GM12878 (cell line): ENCODE data around the gene DBN1. TPM values are rescaled to one million over a fixed set of nuclear protein-coding genes. Genes with fewer than 3 reads are reported as not detected.

ENCODE experiments used
- BACH1 ChIP-seq: fragments of 450-650 bp; IDR thresholded peaks from 2 replicates; pipeline ENCODE4 v1.6.1; 2017; ENCODE audit warnings: mild to moderate bottlenecking, borderline replicate concordance
- CBX5 ChIP-seq: sonication (generic); IDR thresholded peaks from 2 replicates; pipeline ENCODE4 v1.6.1; 2016; ENCODE audit warnings: low read depth, moderate library complexity, mild to moderate bottlenecking, inconsistent platforms
- CEBPZ ChIP-seq: fragments of 150-350 bp; IDR thresholded peaks from 2 replicates; pipeline ENCODE4 v1.6.1; 2016; ENCODE audit warnings: low read depth, low read length
- CREB1 ChIP-seq: IDR thresholded peaks from 2 replicates; pipeline ENCODE4 v1.6.1; 2012; ENCODE audit warnings: low read depth, mild to moderate bottlenecking, inconsistent platforms
- CUX1 ChIP-seq: IDR thresholded peaks from 2 replicates; pipeline ENCODE4 v1.6.1; 2012; ENCODE audit warnings: improper control_type of control experiment, low read depth, low read length; ENCODE audit not compliant: insufficient replicate concordance
- E2F8 ChIP-seq: fragments of 450-650 bp; IDR thresholded peaks from 2 replicates; pipeline ENCODE4 v1.6.1; 2018; ENCODE audit warnings: mild to moderate bottlenecking, low read depth, moderate library complexity; ENCODE audit not compliant: partially characterized antibody
- KAT2A ChIP-seq: conservative IDR thresholded peaks from 2 replicates; pipeline ENCODE4 v1.6.1; 2011; ENCODE audit warnings: low read depth, low read length; ENCODE audit not compliant: control insufficient read depth
- POLR2AphosphoS2 ChIP-seq: IDR thresholded peaks from 2 replicates; pipeline ENCODE4 v1.6.1; 2011; ENCODE audit warnings: low read depth, mild to moderate bottlenecking, low read length, improper control_type of control experiment, moderate library complexity
- SMC3 ChIP-seq: IDR thresholded peaks from 2 replicates; pipeline ENCODE4 v1.6.1; 2011; ENCODE audit warnings: low read length, improper control_type of control experiment, borderline replicate concordance
- SUPT20H ChIP-seq: IDR thresholded peaks from 2 replicates; pipeline ENCODE4 v1.6.1; 2011; ENCODE audit warnings: low read depth, mild to moderate bottlenecking, low read length, moderate library complexity, borderline replicate concordance; ENCODE audit not compliant: control insufficient read depth
- ZBTB33 ChIP-seq: fragments of 450-650 bp; IDR thresholded peaks from 2 replicates; pipeline ENCODE4 v1.6.1; 2017; ENCODE audit warnings: mild to moderate bottlenecking
- ZNF207 ChIP-seq: fragments of 450-650 bp; IDR thresholded peaks from 2 replicates; pipeline ENCODE4 v1.6.1; 2014; ENCODE audit warnings: antibody characterized with exemption, mild to moderate bottlenecking, borderline replicate concordance
- ZNF217 ChIP-seq: fragments of 450-650 bp; IDR thresholded peaks from 2 replicates; pipeline ENCODE4 v1.6.1; 2017; ENCODE audit warnings: antibody characterized with exemption, mild to moderate bottlenecking
- ZNF274 ChIP-seq: IDR thresholded peaks from one replicate; pipeline ENCODE4 v1.8.0; 2011; ENCODE audit not compliant: insufficient read length, insufficient read depth
- polyA plus RNA-seq, 11 experiments: library from polyadenylated mRNA; depleted of rRNA in 4 of 11; unstranded in 6 of 11; stranded (reverse) in 5 of 11; fragments of >200 nt; fragmentation: Nextera tagmentation in 4 of 11; fragmentation: Illumina TruSeq in 1 of 11; extraction: Ambion mirVana in 4 of 11; extraction: Trizol in 1 of 11; gene quantifications; 1 replicate in 1 of 11; 2 replicates in 10 of 11; pipeline versions ENCODE4 v1.2.1 to v1.2.3, GENCODE V29; 2011 to 2016; ENCODE audit warnings: inconsistent platforms in 2 of 11, missing spikeins in 2 of 11, low read depth in 1 of 11
- total RNA-seq, 4 experiments: library from RNA; depleted of rRNA in 3 of 4; stranded (reverse); fragments of >200 nt in 3 of 4; fragmentation: Illumina TruSeq in 1 of 4; extraction: Trizol in 1 of 4; gene quantifications; 2 replicates each; pipeline versions ENCODE4 v1.2.1 to v1.2.3, GENCODE V29; 2013 to 2021

Gene DBN1
- total and polyA plus RNA-seq, 10 of the 15 experiments (the other 5 are each of a cell fraction or from before 2014, with no cell fraction given), result 0.18 to 81.0 (median 27.9) TPM

- TF ChIP-seq ZBTB33 (no peak), E2F8 (no peak), POLR2AphosphoS2 (peak; percentile 78; the same call in 1 of the 2 replicates), BACH1 (peak; percentile 9; the same call in 1 of the 2 replicates), ZNF274 (no peak), CUX1 (no peak), CREB1 (no peak), CEBPZ (no peak), ZNF217 (no peak), KAT2A (no peak), SMC3 (peak; percentile 66; the same call in 1 of the 2 replicates), CBX5 (no peak), SUPT20H (no peak), ZNF207 (no peak)
Measured at GRCh38 chr5:177455661-177456590, 17.5 kb downstream of the DBN1 start (continued).
